Naive thymus-derived CD4-positive, alpha-beta T cell (primary cell): Measurements from ENCODE around the gene CDC7. TPM values are rescaled to one million over a fixed set of nuclear protein-coding genes. Genes with fewer than 3 reads are reported as not detected.

Experiments
- ATAC-seq: fragments of 150-1000 bp; cut with Tn5 transposase; 2 replicates; pipeline ENCODE4 v1.10.0; 2021; ENCODE audit warnings: mild to moderate bottlenecking, moderate library complexity
- CTCF ChIA-PET: fragments of 350-600 bp; sonication (Branson Sonifier 250); formaldehyde crosslinking; loops from one replicate; lab custom pipeline; 2021; ENCODE audit warnings: antibody characterized with exemption; lab: Charles Lee
- POLR2A ChIA-PET: fragments of 350-600 bp; sonication (Branson Sonifier 250); formaldehyde crosslinking; loops from one replicate; lab custom pipeline; 2021; ENCODE audit warnings: antibody characterized with exemption, inconsistent platforms; lab: Charles Lee
- DNase-seq, 9 donors: peaks; one replicate each; pipeline versions ENCODE4 v3.0.0 to v3.0.0-alpha.2; 2020 to 2022; ENCODE audit warnings: mixed read lengths in 1 of 9
- H3K27ac ChIP-seq: one replicate; pipeline ENCODE4 v1.7.0; 2013; ENCODE audit warnings: mild to moderate bottlenecking, low read depth, low read length, moderate library complexity
- H3K27me3 ChIP-seq, 2 donors: one replicate each; pipeline ENCODE4 v1.7.0; 2013; ENCODE audit warnings: low read length in 2 of 2, mild to moderate bottlenecking in 2 of 2, moderate library complexity in 2 of 2; ENCODE audit not compliant: control insufficient read depth in 2 of 2, insufficient read depth in 2 of 2
- H3K36me3 ChIP-seq, 3 experiments: 1 replicate in 2 of 3; 2 replicates in 1 of 3; pipeline ENCODE4 v1.7.0; 2013; ENCODE audit warnings: low read length in 3 of 3, mild to moderate bottlenecking in 3 of 3, moderate library complexity in 1 of 3; ENCODE audit not compliant: insufficient read depth in 3 of 3, control insufficient read depth in 2 of 3
- H3K4me1 ChIP-seq, 2 donors: one replicate each; pipeline ENCODE4 v1.7.0; 2013; ENCODE audit warnings: low read length in 2 of 2, mild to moderate bottlenecking in 2 of 2, moderate library complexity in 1 of 2; ENCODE audit not compliant: control insufficient read depth in 2 of 2, insufficient read depth in 2 of 2
- H3K4me3 ChIP-seq: 2 replicates; pipeline ENCODE4 v1.7.0; 2013; ENCODE audit warnings: mild to moderate bottlenecking, low read length
- H3K9me3 ChIP-seq, 3 experiments: 1 replicate in 2 of 3; 2 replicates in 1 of 3; pipeline ENCODE4 v1.7.0; 2013; ENCODE audit warnings: low read length in 3 of 3; ENCODE audit not compliant: control insufficient read depth in 2 of 3
- H3K27ac Mint-ChIP-seq, 9 donors: one replicate each; pipeline ENCODE4 v1.8.0; 2020 to 2022; ENCODE audit warnings: mixed read lengths in 9 of 9, mild to moderate bottlenecking in 8 of 9, moderate library complexity in 5 of 9, inconsistent platforms in 2 of 9
- H3K27me3 Mint-ChIP-seq, 5 donors: one replicate each; pipeline ENCODE4 v1.8.0; 2021 to 2022; ENCODE audit warnings: mixed read lengths in 5 of 5, mild to moderate bottlenecking in 1 of 5
- H3K36me3 Mint-ChIP-seq, 5 donors: one replicate each; pipeline ENCODE4 v1.8.0; 2020 to 2022; ENCODE audit warnings: mixed read lengths in 5 of 5, mild to moderate bottlenecking in 3 of 5, inconsistent platforms in 1 of 5
- H3K4me1 Mint-ChIP-seq, 7 donors: one replicate each; pipeline ENCODE4 v1.8.0; 2020 to 2022; ENCODE audit warnings: mixed read lengths in 7 of 7, mild to moderate bottlenecking in 3 of 7, inconsistent platforms in 1 of 7
- H3K4me3 Mint-ChIP-seq, 10 donors: one replicate each; pipeline ENCODE4 v1.8.0; 2020 to 2022; ENCODE audit warnings: mild to moderate bottlenecking in 10 of 10, mixed read lengths in 10 of 10, moderate library complexity in 6 of 10, inconsistent platforms in 2 of 10
- H3K9me3 Mint-ChIP-seq, 11 donors: one replicate each; pipeline ENCODE4 v1.8.0; 2020 to 2022; ENCODE audit warnings: mixed read lengths in 11 of 11, mild to moderate bottlenecking in 4 of 11, inconsistent platforms in 1 of 11, moderate library complexity in 1 of 11
- intact Hi-C, 2 donors: fragments of 100-400 bp; cut with micrococcal nuclease; formaldehyde crosslinking; loops; one replicate each; pipeline ENCODE4 v1.15.1; 2023
- polyA plus RNA-seq, 2 donors: library from polyadenylated mRNA; unstranded; fragments of 300-500 nt; fragmentation: Illumina TruSeq; gene quantifications; one replicate each; pipeline ENCODE4 v1.2.3, GENCODE V29; 2021
- total RNA-seq, 6 experiments: library from RNA in 5 of 6; stranded (reverse) in 5 of 6; gene quantifications; 1 replicate in 5 of 6; 2 replicates in 1 of 6; pipeline ENCODE4 v1.2.3 and lab custom pipeline; 2021 to 2026

Gene CDC7
- total and polyA plus RNA-seq, 7 experiments from 2014 or later = 3.6 to 17.9 (median 5.5) TPM

GRCh38 chr1:91487469-91487868 is 13.2 kb upstream of the CDC7 start:
- ATAC-seq (no peak), DNase-seq (no peak)
- Mint-ChIP-seq H3K27me3 (peaks cover 0 to 9% (median 0%) of the 10 kb centered on the region in 5 donors), H3K36me3 (peaks cover 0 to 5% (median 4%) of the 10 kb centered on the region in 5 donors), H3K4me1 (peaks cover 0 to 11% (median 8%) of the 10 kb centered on the region in 7 donors), H3K9me3 (peaks cover 0 to 21% (median 9%) of the 10 kb centered on the region in 11 donors), H3K4me3 (no peak overlapping the region), H3K27ac (no peak overlapping the region)
- H3K27me3 ChIP-seq = peaks cover 0 to 4% of the 10 kb centered on the region in 2 donors
- no peaks in the 10 kb centered on the region for H3K36me3 ChIP-seq
- H3K4me1 ChIP-seq = peaks cover 0 to 6% of the 10 kb centered on the region in 2 donors
- ChIA-PET POLR2A (no interaction called here), CTCF (no interaction called here)
- intact Hi-C loops = no loop called here
- no peaks in the 10 kb centered on the region for H3K9me3 ChIP-seq
- H3K4me3 ChIP-seq = no peak overlapping the region
- H3K27ac ChIP-seq = no peak overlapping the region

GRCh38 chr1:91490501-91490900 is 10.2 kb upstream of the CDC7 start:
- H3K27me3 Mint-ChIP-seq = peaks cover 0 to 8% (median 0%) of the 10 kb centered on the region in 5 donors
- H3K27me3 ChIP-seq = no peaks in the 10 kb centered on the region
- H3K4me3 ChIP-seq = no peak overlapping the region
- H3K4me1 Mint-ChIP-seq = peaks cover 0 to 11% (median 8%) of the 10 kb centered on the region in 7 donors
- ChIA-PET CTCF (no interaction called here), POLR2A (no interaction called here)
- DNase-seq (no peak), ATAC-seq (no peak)
- H3K27ac ChIP-seq = no peak overlapping the region
- H3K4me1 ChIP-seq = peaks cover 0 to 6% of the 10 kb centered on the region in 2 donors
- H3K36me3 ChIP-seq = no peaks in the 10 kb centered on the region
- no peaks in the 10 kb centered on the region for H3K36me3 Mint-ChIP-seq
- intact Hi-C loops = no loop called here
- no peak overlapping the region for H3K4me3 Mint-ChIP-seq
- H3K27ac Mint-ChIP-seq = no peak overlapping the region
- peaks cover 0 to 5% (median 0%) of the 10 kb centered on the region in 11 donors for H3K9me3 Mint-ChIP-seq
- no peaks in the 10 kb centered on the region for H3K9me3 ChIP-seq

GRCh38 chr1:91498035-91498434 is 2.6 kb upstream of the CDC7 start:
- H3K27ac Mint-ChIP-seq = no peak overlapping the region
- intact Hi-C loops = no loop called here
- POLR2A ChIA-PET = no interaction called here

GRCh38 chr1:91498498-91499245 is 2.0 kb upstream of the CDC7 start:
- H3K27me3 Mint-ChIP-seq = no peaks in the 10 kb centered on the region
- intact Hi-C loops = no loop called here
- ATAC-seq (no peak), DNase-seq (no peak)
- peaks cover 8 to 20% (median 18%) of the 10 kb centered on the region in 7 donors for H3K4me1 Mint-ChIP-seq
- peaks cover 0 to 6% (median 0%) of the 10 kb centered on the region in 5 donors for H3K36me3 Mint-ChIP-seq
- ChIA-PET POLR2A (no interaction called here), CTCF (interaction anchor here (1.2 kb wide), 1 partner anchor 806 kb away, joined by 4 read pairs; no protein-coding TSS in a partner anchor)
- Histone ChIP-seq H3K4me3 (no peak overlapping the region), H3K4me1 (peaks cover 0 to 11% of the 10 kb centered on the region in 2 donors), H3K27ac (no peak overlapping the region), H3K9me3 (no peaks in the 10 kb centered on the region), H3K27me3 (no peaks in the 10 kb centered on the region), H3K36me3 (peaks cover 0 to 5% (median 0%) of the 10 kb centered on the region in 3 experiments)
- H3K9me3 Mint-ChIP-seq = no peaks in the 10 kb centered on the region
- H3K4me3 Mint-ChIP-seq = no peak overlapping the region
- no peak overlapping the region for H3K27ac Mint-ChIP-seq

More at GRCh38 chr1:91498035-91498434, 2.6 kb upstream of the CDC7 start:
- no peak overlapping the region for H3K4me3 Mint-ChIP-seq
- Histone ChIP-seq H3K36me3 (peaks cover 0 to 5% (median 0%) of the 10 kb centered on the region in 3 experiments), H3K4me1 (peaks cover 0 to 11% of the 10 kb centered on the region in 2 donors), H3K27ac (no peak overlapping the region), H3K4me3 (no peak overlapping the region), H3K9me3 (no peaks in the 10 kb centered on the region), H3K27me3 (no peaks in the 10 kb centered on the region)
- H3K9me3 Mint-ChIP-seq = peaks cover 0 to 1% (median 0%) of the 10 kb centered on the region in 11 donors
- CTCF ChIA-PET = interaction anchor here (1.2 kb wide), 1 partner anchor 806 kb away, joined by 4 read pairs; no protein-coding TSS in a partner anchor
- peaks cover 0 to 6% (median 0%) of the 10 kb centered on the region in 5 donors for H3K36me3 Mint-ChIP-seq
- H3K27me3 Mint-ChIP-seq = peaks cover 0 to 1% (median 0%) of the 10 kb centered on the region in 5 donors
- H3K4me1 Mint-ChIP-seq = peaks cover 7 to 18% (median 17%) of the 10 kb centered on the region in 7 donors
- DNase-seq (no peak), ATAC-seq (no peak)

GRCh38 chr1:91499346-91499745 is 1.3 kb upstream of the CDC7 start:
- no peaks in the 10 kb centered on the region for H3K9me3 ChIP-seq
- DNase-seq (no peak), ATAC-seq (no peak)
- Mint-ChIP-seq H3K9me3 (no peaks in the 10 kb centered on the region), H3K27me3 (no peaks in the 10 kb centered on the region), H3K4me1 (peaks cover 8 to 21% (median 18%) of the 10 kb centered on the region in 7 donors), H3K4me3 (no peak overlapping the region), H3K27ac (no peak overlapping the region), H3K36me3 (peaks cover 0 to 8% (median 0%) of the 10 kb centered on the region in 5 donors)
- POLR2A ChIA-PET = no interaction called here
- intact Hi-C loops = no loop called here
- H3K4me1 ChIP-seq = peaks cover 0 to 11% of the 10 kb centered on the region in 2 donors
- no peaks in the 10 kb centered on the region for H3K27me3 ChIP-seq
- no peak overlapping the region for H3K27ac ChIP-seq
- CTCF ChIA-PET = interaction anchor here (0.7 to 1.2 kb wide), 2 partner anchors 19 to 805 kb away, joined by 3 to 4 read pairs; no protein-coding TSS in a partner anchor
- peaks cover 0 to 5% (median 0%) of the 10 kb centered on the region in 3 experiments for H3K36me3 ChIP-seq
- no peak overlapping the region for H3K4me3 ChIP-seq

GRCh38 chr1:91499904-91500755 is 521 bp upstream of the CDC7 start:
- intact Hi-C loops = loop anchor here (2.0 to 5.0 kb wide), 7 partner anchors 97 to 1577 kb away; partner anchors contain the start of genes BTBD8 (in 2 of the 2), GLMN (in 2 of the 2), RPAP2 (in 2 of the 2) and MTF2 (in 1 of the 2)

More at GRCh38 chr1:91499904-91500755, 521 bp upstream of the CDC7 start:
- Histone ChIP-seq H3K4me1 (peaks cover 0 to 11% of the 10 kb centered on the region in 2 donors), H3K9me3 (no peaks in the 10 kb centered on the region), H3K27me3 (no peaks in the 10 kb centered on the region), H3K4me3 (peak overlapping the region; percentile 97), H3K27ac (peak overlapping the region; percentile 85), H3K36me3 (peaks cover 0 to 5% (median 0%) of the 10 kb centered on the region in 3 experiments)
- Mint-ChIP-seq H3K27me3 (no peaks in the 10 kb centered on the region), H3K27ac (no peak overlapping the region), H3K36me3 (peaks cover 0 to 10% (median 0%) of the 10 kb centered on the region in 5 donors), H3K9me3 (no peaks in the 10 kb centered on the region), H3K4me1 (peaks cover 14 to 29% (median 18%) of the 10 kb centered on the region in 7 donors), H3K4me3 (no peak overlapping the region)
- ChIA-PET CTCF (interaction anchor here (0.5 to 1.0 kb wide), 3 partner anchors 20 to 398 kb away, joined by 3 to 4 read pairs (median 3); no protein-coding TSS in a partner anchor), POLR2A (no interaction called here)
- DNase-seq (no peak), ATAC-seq (peak; percentile 15)
